Measurements from ENCODE around the gene LRIG1.

Gene LRIG1

DNA sequence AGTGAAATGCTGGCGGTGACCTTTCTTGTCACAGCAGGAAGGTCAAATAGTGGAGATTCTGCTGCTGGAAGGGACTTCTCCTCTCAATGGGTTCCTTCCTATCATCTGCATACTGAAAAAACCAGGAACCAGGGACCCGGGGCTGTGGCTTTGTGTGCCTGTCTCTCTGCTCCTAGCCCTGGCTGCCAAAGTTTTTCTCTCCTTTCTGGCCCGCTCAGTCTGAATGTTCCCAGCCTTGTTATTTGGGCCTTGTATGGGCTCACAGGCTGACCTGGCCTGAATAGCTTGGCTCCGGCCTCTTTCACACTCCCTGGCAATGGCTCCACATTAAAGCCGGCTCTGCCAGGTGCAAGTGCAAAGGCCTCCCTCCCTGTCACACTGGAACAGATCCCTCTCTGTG is 94.7 kb downstream of the LRIG1 start:
- Histone ChIP-seq H3K27ac (ENCODE audit: extremely low read depth, low read depth, low read length) (no peak overlapping the region), H3K4me3 (ENCODE audit: low read depth, low read length) (no peak overlapping the region), H3K9me3 (ENCODE audit: control insufficient read depth, insufficient read depth, low read depth, low read length) (no peaks in the 10 kb centered on the region), H3K4me1 (ENCODE audit: control insufficient read depth, insufficient read depth, low read length) (no peaks in the 10 kb centered on the region), H3K36me3 (ENCODE audit: control insufficient read depth in 2 of 2, insufficient read depth in 1 of 2, low read length in 2 of 2) (peaks cover 0 to 76% of the 10 kb centered on the region in 2 experiments; a peak in 1 of 3 replicates)
- CTCF ChIA-PET = interaction anchor here (0.5 to 2.8 kb wide), 6 partner anchors 8 to 416 kb away, joined by 3 to 18 read pairs (median 6); no protein-coding TSS in a partner anchor
- TF ChIP-seq ZNF830 (tag by site-specific recombination; IDR thresholded peaks at IDR 0.05; ENCODE audit: low read depth) (no peak), ZXDB (tag by site-specific recombination; IDR thresholded peaks at IDR 0.05) (no peak), ZNF138 (tag by site-specific recombination; IDR thresholded peaks at IDR 0.05; ENCODE audit: borderline replicate concordance) (no peak), ZNF704 (tag by site-specific recombination; IDR thresholded peaks at IDR 0.05) (no peak), ZBTB1 (tag by site-specific recombination; IDR thresholded peaks at IDR 0.05) (no peak), ZNF658 (tag by site-specific recombination; IDR thresholded peaks at IDR 0.05) (no peak), KLF10 (tag by site-specific recombination; IDR thresholded peaks at IDR 0.05) (no peak), PRDM2 (tag by site-specific recombination; IDR thresholded peaks at IDR 0.05; ENCODE audit: borderline replicate concordance) (no peak), ZNF174 (tag by site-specific recombination; IDR thresholded peaks at IDR 0.05) (no peak), ZNF391 (tag by site-specific recombination; IDR thresholded peaks at IDR 0.05; ENCODE audit: borderline replicate concordance, low read depth) (no peak), YY1 (tag by site-specific recombination; IDR thresholded peaks at IDR 0.05) (no peak), ZNF324 (tag by site-specific recombination; IDR thresholded peaks at IDR 0.05) (no peak), HOXA7 (CRISPR knock-in tag; IDR thresholded peaks at IDR 0.05; ENCODE audit: borderline replicate concordance) (no peak), ZNF148 (tag by site-specific recombination; IDR thresholded peaks at IDR 0.05; ENCODE audit: borderline replicate concordance) (no peak), ZNF529 (tag by site-specific recombination; IDR thresholded peaks at IDR 0.05; ENCODE audit: insufficient replicate concordance) (no peak), ZNF121 (tag by site-specific recombination; IDR thresholded peaks at IDR 0.05) (no peak), KLF7 (tag by site-specific recombination; IDR thresholded peaks at IDR 0.05; ENCODE audit: borderline replicate concordance) (no peak)
- TF ChIP-seq, protein P1, sequence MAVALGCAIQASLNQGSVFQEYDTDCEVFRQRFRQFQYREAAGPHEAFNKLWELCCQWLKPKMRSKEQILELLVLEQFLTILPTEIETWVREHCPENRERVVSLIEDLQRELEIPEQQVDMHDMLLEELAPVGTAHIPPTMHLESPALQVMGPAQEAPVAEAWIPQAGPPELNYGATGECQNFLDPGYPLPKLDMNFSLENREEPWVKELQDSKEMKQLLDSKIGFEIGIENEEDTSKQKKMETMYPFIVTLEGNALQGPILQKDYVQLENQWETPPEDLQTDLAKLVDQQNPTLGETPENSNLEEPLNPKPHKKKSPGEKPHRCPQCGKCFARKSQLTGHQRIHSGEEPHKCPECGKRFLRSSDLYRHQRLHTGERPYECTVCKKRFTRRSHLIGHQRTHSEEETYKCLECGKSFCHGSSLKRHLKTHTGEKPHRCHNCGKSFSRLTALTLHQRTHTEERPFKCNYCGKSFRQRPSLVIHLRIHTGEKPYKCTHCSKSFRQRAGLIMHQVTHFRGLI (tag by site-specific recombination; IDR thresholded peaks at IDR 0.05) = no peak
- TF ChIP-seq, protein P2, sequence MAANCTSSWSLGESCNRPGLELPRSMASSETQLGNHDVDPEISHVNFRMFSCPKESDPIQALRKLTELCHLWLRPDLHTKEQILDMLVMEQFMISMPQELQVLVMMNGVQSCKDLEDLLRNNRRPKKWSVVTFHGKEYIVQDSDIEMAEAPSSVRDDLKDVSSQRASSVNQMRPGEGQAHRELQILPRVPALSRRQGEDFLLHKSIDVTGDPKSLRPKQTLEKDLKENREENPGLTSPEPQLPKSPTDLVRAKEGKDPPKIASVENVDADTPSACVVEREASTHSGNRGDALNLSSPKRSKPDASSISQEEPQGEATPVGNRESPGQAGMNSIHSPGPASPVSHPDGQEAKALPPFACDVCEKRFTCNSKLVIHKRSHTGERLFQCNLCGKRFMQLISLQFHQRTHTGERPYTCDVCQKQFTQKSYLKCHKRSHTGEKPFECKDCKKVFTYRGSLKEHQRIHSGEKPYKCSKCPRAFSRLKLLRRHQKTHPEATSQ (tag by site-specific recombination; IDR thresholded peaks at IDR 0.05) = no peak
- POLR2A ChIA-PET = no interaction called here
